Mesendoderm (in vitro differentiated cells): ENCODE data around the gene BDKRB1.
"Not testable (repeated sequence)": the region's sequence is repeated elsewhere in the genome, so short reads cannot be mapped to it uniquely, and the experiment has no call there.

Experiments
- DNase-seq: peaks from one replicate; pipeline ENCODE4 v3.0.0; 2013
- H2AK5ac ChIP-seq: 2 replicates; pipeline ENCODE4 v1.6.1; 2013; ENCODE audit warnings: low read length, inconsistent platforms
- H2BK120ac ChIP-seq: 2 replicates; pipeline ENCODE4 v1.6.1; 2013; ENCODE audit warnings: low read depth, mild to moderate bottlenecking, low read length, moderate library complexity, mixed read lengths
- H2BK15ac ChIP-seq: replicated peaks from 2 replicates; pipeline ENCODE4 v1.6.1; 2013; ENCODE audit warnings: low read depth, mild to moderate bottlenecking, moderate library complexity
- H2BK5ac ChIP-seq: 2 replicates; pipeline ENCODE4 v1.6.1; 2013; ENCODE audit warnings: low read length, inconsistent platforms
- H3K18ac ChIP-seq: 2 replicates; pipeline ENCODE4 v1.6.1; 2013; ENCODE audit warnings: mild to moderate bottlenecking, low read length, mixed read lengths
- H3K23ac ChIP-seq: one replicate; pipeline ENCODE4 v1.6.1; 2013; ENCODE audit warnings: low read length
- H3K27ac ChIP-seq: 2 replicates; pipeline ENCODE4 v1.5.1; 2013; ENCODE audit warnings: low read depth, mild to moderate bottlenecking, inconsistent platforms, low read length, moderate library complexity
- H3K27me3 ChIP-seq: 2 replicates; pipeline ENCODE4 v1.6.1; 2013; ENCODE audit warnings: low read length, control low read depth, mild to moderate bottlenecking, inconsistent platforms; ENCODE audit not compliant: insufficient read depth, poor library complexity
- H3K36me3 ChIP-seq: 2 replicates; pipeline ENCODE4 v1.6.1; 2013; ENCODE audit warnings: low read length, inconsistent platforms; ENCODE audit not compliant: control insufficient read depth, insufficient read depth
- H3K4ac ChIP-seq: one replicate; pipeline ENCODE4 v1.6.1; 2013; ENCODE audit warnings: low read depth, mild to moderate bottlenecking, low read length, moderate library complexity
- H3K4me1 ChIP-seq: 2 replicates; pipeline ENCODE4 v1.6.1; 2013; ENCODE audit warnings: low read depth, low read length, inconsistent platforms; ENCODE audit not compliant: control insufficient read depth
- H3K4me2 ChIP-seq: 2 replicates; pipeline ENCODE4 v1.6.1; 2013; ENCODE audit warnings: low read length
- H3K4me3 ChIP-seq: 2 replicates; pipeline ENCODE4 v1.5.1; 2013; ENCODE audit warnings: mild to moderate bottlenecking, low read length
- H3K56ac ChIP-seq: one replicate; pipeline ENCODE4 v1.6.1; 2013; ENCODE audit warnings: low read length
- H3K79me1 ChIP-seq: 2 replicates; pipeline ENCODE4 v1.6.1; 2013; ENCODE audit warnings: low read length, inconsistent platforms
- H3K79me2 ChIP-seq: 2 replicates; pipeline ENCODE4 v1.6.1; 2013; ENCODE audit warnings: mild to moderate bottlenecking, low read length; ENCODE audit not compliant: control insufficient read depth, insufficient read depth
- H3K9ac ChIP-seq: 2 replicates; pipeline ENCODE4 v1.6.1; 2013; ENCODE audit warnings: low read length, inconsistent platforms
- H4K5ac ChIP-seq: one replicate; pipeline ENCODE4 v1.6.1; 2013; ENCODE audit warnings: low read length
- H4K8ac ChIP-seq: one replicate; pipeline ENCODE4 v1.6.1; 2013; ENCODE audit warnings: low read depth, mild to moderate bottlenecking, control low read depth, low read length, moderate library complexity
- WGBS: extraction: QIAGEN DNeasy Blood & Tissue Kit; methylation state at CpG from one replicate; pipeline ENCODE4 v1.1.7; 2013; ENCODE audit warnings: low lambda C conversion rate, missing lambda C conversion rate; ENCODE audit not compliant: insufficient coverage; ENCODE audit errors: extremely low coverage; 5-methylcytosine and 5-hydroxymethylcytosine counted together

BDKRB1 gene

DNA sequence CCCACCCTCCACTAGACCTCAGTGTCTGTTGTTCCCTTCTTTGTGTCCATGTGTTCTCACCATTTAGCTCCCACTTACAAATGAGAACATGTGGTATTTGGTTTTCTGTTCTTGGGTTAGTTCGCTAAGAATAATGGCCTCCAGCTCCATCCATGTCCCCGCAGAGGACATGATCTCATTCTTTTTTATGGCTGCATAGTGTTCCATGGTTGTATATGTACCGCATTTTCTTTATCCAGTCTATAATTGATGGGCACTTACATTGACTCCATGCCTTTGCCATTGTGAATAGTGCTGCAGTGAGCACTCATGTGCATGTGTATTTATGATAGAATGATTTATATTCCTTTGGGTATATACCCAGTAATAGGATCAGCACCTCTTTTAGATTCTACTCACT is 10.9 kb upstream of the BDKRB1 start:
- H3K36me3 ChIP-seq, H3K4me2 ChIP-seq, H4K8ac ChIP-seq, H3K79me1 ChIP-seq, H3K79me2 ChIP-seq, H3K4me1 ChIP-seq, H2BK5ac ChIP-seq, H2BK120ac ChIP-seq, H3K4me3 ChIP-seq, H2BK15ac ChIP-seq, H2AK5ac ChIP-seq, DNase-seq, H3K56ac ChIP-seq, H4K5ac ChIP-seq, H3K23ac ChIP-seq, H3K9ac ChIP-seq, H3K4ac ChIP-seq, H3K18ac ChIP-seq, H3K27ac ChIP-seq, H3K27me3 ChIP-seq: not testable (repeated sequence)
- no CpG with 5 or more reads among the region's 3 CpGs for WGBS

DNA sequence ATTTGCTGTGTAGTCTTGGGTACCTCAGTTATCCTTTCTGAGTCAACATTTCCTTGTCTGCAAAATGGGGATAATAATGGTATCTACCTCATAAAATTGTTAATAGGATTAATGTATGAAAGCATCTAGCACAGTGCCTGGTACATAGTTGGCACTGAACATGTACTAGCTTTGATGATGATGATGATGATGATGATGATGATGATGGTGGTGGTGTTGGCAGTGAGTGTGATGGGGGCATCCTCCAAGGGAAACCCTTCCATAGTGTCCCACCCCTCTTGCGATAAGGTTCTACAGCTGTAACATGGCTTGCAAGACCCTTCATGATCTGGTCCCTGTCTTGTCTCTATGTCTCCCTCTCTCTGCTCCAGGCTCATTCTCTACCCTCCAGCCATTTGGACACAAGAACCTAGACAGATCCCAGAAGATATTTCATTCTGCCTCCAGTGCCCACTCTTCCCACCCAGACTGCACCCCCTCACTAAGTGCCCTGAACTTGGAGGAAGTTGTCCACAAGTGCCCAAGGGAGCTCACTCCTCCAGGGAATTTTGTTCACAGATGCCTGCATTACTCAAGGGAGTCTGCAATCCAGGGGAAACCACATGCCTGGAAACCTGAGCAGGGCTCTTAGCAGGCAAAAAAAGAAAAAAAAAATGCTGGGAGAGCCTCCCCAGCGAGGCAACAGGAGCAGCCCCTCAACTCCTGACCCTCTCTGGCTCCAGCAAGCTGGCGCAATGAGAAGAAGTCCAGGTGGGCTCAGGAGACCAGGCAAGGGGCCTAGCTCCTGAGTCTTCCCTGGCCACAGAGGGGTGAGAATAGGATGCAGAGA is 10.1 kb upstream of the BDKRB1 start:
- no CpG with 5 or more reads among the region's 3 CpGs for WGBS
- Histone ChIP-seq H4K5ac (no peak overlapping the region), H3K27ac (no peak overlapping the region), H3K79me2 (no peaks in the 10 kb centered on the region), H3K9ac (no peak overlapping the region), H3K4me3 (no peak overlapping the region), H2BK120ac (no peak overlapping the region), H3K4me2 (no peak overlapping the region), H2BK15ac (no peak overlapping the region), H2AK5ac (no peak overlapping the region), H3K36me3 (no peaks in the 10 kb centered on the region), H3K56ac (no peak overlapping the region), H3K4ac (no peak overlapping the region), H3K27me3 (no peaks in the 10 kb centered on the region), H3K23ac (no peak overlapping the region), H3K18ac (no peak overlapping the region), H3K79me1 (no peaks in the 10 kb centered on the region), H3K4me1 (no peaks in the 10 kb centered on the region), H4K8ac (no peak overlapping the region), H2BK5ac (no peak overlapping the region)
- DNase-seq: no peak

DNA sequence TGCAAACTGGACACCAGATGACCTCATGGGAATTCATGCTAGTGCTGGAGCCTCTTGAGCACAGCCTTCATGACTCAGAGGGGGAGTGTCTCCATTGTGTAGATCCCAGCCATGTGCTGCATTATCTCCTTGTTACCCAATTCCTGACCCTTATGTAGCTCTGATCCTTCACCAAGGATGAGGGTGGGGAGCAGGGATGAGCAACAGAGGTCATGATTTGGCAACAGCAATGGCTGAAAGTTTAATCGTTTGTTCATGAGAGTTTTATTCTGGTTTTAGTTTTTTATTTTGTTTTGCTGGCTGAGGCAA is 9.5 kb upstream of the BDKRB1 start:
- H3K79me2 ChIP-seq: no peaks in the 10 kb centered on the region
- no peak overlapping the region for H3K4me2 ChIP-seq
- no peak overlapping the region for H3K9ac ChIP-seq
- no CpG with 5 or more reads among the region's 1 CpG for WGBS
- no peak overlapping the region for H2AK5ac ChIP-seq
- H4K8ac ChIP-seq: no peak overlapping the region
- no peak overlapping the region for H3K4ac ChIP-seq
- H3K56ac ChIP-seq: no peak overlapping the region
- no peak overlapping the region for H2BK5ac ChIP-seq
- H3K79me1 ChIP-seq: no peaks in the 10 kb centered on the region
- peak; percentile 55 for DNase-seq
- no peaks in the 10 kb centered on the region for H3K27me3 ChIP-seq
- H3K23ac ChIP-seq: no peak overlapping the region
- no peak overlapping the region for H3K18ac ChIP-seq
- no peak overlapping the region for H3K27ac ChIP-seq
- H3K4me3 ChIP-seq: no peak overlapping the region
- H3K36me3 ChIP-seq: no peaks in the 10 kb centered on the region
- no peak overlapping the region for H4K5ac ChIP-seq
- no peaks in the 10 kb centered on the region for H3K4me1 ChIP-seq
- H2BK120ac ChIP-seq: no peak overlapping the region
- H2BK15ac ChIP-seq: no peak overlapping the region

DNA sequence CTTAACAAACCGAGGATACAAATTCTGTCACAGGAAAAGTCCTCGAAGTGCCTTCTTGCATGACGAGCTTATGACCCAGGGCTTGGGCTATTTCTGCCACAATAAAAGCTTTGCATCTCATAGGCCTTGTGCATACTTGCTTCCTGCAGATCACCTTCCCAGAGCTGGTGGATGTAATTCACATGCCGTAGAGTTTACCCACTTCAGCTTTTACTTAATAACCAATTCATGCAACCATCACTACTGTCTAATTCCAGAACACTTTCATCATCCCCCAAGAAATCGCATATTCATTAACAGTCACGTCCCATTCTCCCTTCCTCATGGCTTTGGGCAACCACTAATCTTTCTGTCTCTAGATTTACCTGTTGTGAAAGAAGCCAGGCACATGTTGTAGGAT is 9.0 kb upstream of the BDKRB1 start:
- Histone ChIP-seq H3K4me2 (no peak overlapping the region), H3K4ac (no peak overlapping the region), H3K9ac (no peak overlapping the region), H3K79me2 (no peaks in the 10 kb centered on the region), H2BK120ac (no peak overlapping the region), H3K23ac (no peak overlapping the region), H3K36me3 (no peaks in the 10 kb centered on the region), H3K56ac (no peak overlapping the region), H3K18ac (no peak overlapping the region), H3K27me3 (no peaks in the 10 kb centered on the region), H4K8ac (no peak overlapping the region), H4K5ac (no peak overlapping the region), H2BK15ac (no peak overlapping the region), H2BK5ac (no peak overlapping the region), H3K4me3 (no peak overlapping the region), H3K79me1 (no peaks in the 10 kb centered on the region), H3K4me1 (no peaks in the 10 kb centered on the region), H2AK5ac (no peak overlapping the region), H3K27ac (no peak overlapping the region)
- WGBS: no CpG with 5 or more reads among the region's 6 CpGs
- no peak for DNase-seq

DNA sequence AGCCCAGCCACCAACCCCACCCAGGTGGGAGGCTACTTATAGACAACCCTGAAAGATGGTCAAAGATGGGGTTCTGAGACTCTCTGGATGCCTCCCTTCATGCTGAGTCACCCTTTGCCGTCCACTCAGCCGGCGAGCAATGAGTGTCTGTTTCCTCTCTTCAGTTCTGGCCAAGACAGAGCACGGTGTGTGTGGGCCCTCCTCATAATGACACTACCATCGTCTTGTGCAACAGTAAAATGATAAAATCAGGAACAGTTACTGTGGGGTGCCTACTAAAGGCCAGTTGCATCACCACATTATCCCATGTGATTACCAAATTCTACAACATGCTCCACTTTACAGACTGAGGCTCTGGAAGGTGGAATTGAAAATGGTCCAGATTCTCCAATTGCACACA is 7.0 kb upstream of the BDKRB1 start:
- Histone ChIP-seq H2AK5ac (no peak overlapping the region), H3K4me2 (no peak overlapping the region), H3K4me3 (no peak overlapping the region), H3K27me3 (no peaks in the 10 kb centered on the region), H3K23ac (no peak overlapping the region), H3K4me1 (peaks cover 2% of the 10 kb centered on the region), H4K8ac (no peak overlapping the region), H3K4ac (no peak overlapping the region), H3K56ac (no peak overlapping the region), H3K18ac (no peak overlapping the region), H2BK15ac (no peak overlapping the region), H3K9ac (no peak overlapping the region), H3K36me3 (no peaks in the 10 kb centered on the region), H4K5ac (no peak overlapping the region), H3K79me2 (no peaks in the 10 kb centered on the region), H2BK5ac (no peak overlapping the region), H2BK120ac (no peak overlapping the region), H3K79me1 (no peaks in the 10 kb centered on the region), H3K27ac (no peak overlapping the region)
- WGBS: no CpG with 5 or more reads among the region's 5 CpGs
- no peak for DNase-seq

DNA sequence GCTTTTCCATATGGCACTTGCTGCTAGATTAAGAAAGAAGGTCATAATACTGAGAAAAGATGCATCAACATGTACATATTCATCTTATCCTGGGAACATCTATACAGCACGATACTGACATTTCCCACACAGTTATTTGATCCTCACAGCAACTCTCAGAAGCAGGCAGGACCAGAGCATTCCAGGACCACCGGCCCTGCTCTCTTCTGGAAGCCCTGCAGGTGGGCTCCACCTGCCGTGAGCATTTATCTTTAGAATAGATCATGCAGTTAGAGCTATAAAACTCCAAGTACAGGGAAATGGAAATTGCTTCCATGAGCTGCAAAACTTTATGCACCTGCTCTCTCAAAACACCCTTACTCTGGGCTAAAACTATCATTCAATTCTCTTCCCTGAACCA is 5.5 kb upstream of the BDKRB1 start:
- Histone ChIP-seq H3K9ac (no peak overlapping the region), H3K23ac (no peak overlapping the region), H2BK15ac (no peak overlapping the region), H3K56ac (no peak overlapping the region), H3K27me3 (no peaks in the 10 kb centered on the region), H2BK120ac (no peak overlapping the region), H3K18ac (no peak overlapping the region), H3K79me1 (no peaks in the 10 kb centered on the region), H3K4me1 (peaks cover 2% of the 10 kb centered on the region), H2AK5ac (no peak overlapping the region), H3K4ac (no peak overlapping the region), H2BK5ac (no peak overlapping the region), H4K5ac (no peak overlapping the region), H3K4me2 (no peak overlapping the region), H4K8ac (no peak overlapping the region), H3K27ac (no peak overlapping the region), H3K79me2 (no peaks in the 10 kb centered on the region), H3K36me3 (no peaks in the 10 kb centered on the region), H3K4me3 (no peak overlapping the region)
- no CpG with 5 or more reads among the region's 3 CpGs for WGBS
- DNase-seq: no peak
